H1 (cell line): Measurements from ENCODE around the gene HIVEP2. TPM values are rescaled to one million over a fixed set of nuclear protein-coding genes. Genes with fewer than 3 reads are reported as not detected.

Experiments
- EP300 ChIP-seq, 2 experiments: IDR thresholded peaks; 1 replicate in 1 of 2; 2 replicates in 1 of 2; pipeline ENCODE4 v1.6.1; 2011 to 2012; ENCODE audit warnings: low read depth in 2 of 2, low read length in 2 of 2, mild to moderate bottlenecking in 2 of 2, borderline replicate concordance in 1 of 2, inconsistent platforms in 1 of 2, moderate library complexity in 1 of 2
- polyA plus RNA-seq, 7 experiments: library from polyadenylated mRNA; depleted of rRNA in 3 of 7; stranded (reverse) in 5 of 7; unstranded in 2 of 7; fragments of >200 nt in 5 of 7; fragments of 200-250 nt in 2 of 7; gene quantifications; 1 replicate in 5 of 7; 2 replicates in 1 of 7; 4 replicates in 1 of 7; pipeline versions ENCODE4 v1.2.1 to v1.2.3, GENCODE V29; 2011 to 2013; ENCODE audit warnings: missing spikeins in 2 of 7, mixed read lengths in 2 of 7
- total RNA-seq: library from RNA; stranded (reverse); fragmentation: NEBNext Ultra II Directional; extraction: Animal tissue kit (Norgen Biotek cat#: 25700); gene quantifications from 2 replicates; pipeline ENCODE4 v1.2.1, GENCODE V29; 2021

Gene HIVEP2
- total and polyA plus RNA-seq, 2 of the 8 experiments (the other 6 are each of a cell fraction or from before 2014, with no cell fraction given) = 2.2 to 6.1 TPM

DNA sequence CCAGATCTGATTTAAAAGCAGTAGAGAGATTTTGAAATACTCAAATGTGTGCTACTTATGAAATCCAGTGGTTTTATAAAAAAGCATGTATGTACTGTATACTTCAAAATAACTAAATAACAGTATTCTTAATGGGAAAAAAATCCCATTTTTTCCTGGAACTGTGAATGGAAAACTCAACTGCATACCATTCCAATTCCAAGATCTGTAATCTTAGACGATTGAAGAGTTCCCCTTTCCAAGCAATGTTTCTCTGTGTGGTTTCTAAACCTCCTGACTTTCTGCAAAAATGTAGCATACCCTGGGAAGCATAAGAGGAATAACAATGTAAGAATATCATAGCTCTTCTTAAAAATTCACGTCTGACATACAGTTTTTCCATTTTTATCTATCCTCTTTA is 40.3 kb upstream of the HIVEP2 start (continued):
- TF ChIP-seq EP300 (IDR thresholded peaks at IDR 0.05; ENCODE audit: borderline replicate concordance in 1 of 2, low read depth in 2 of 2, low read length in 2 of 2) = no peak
